Stomach (tissue), 4 donors: Measurements from ENCODE around the gene PRXL2B.

Experiments
- CTCF ChIP-seq, 7 experiments: fragments of 450-650 bp in 4 of 7; fragments of 200-600 bp in 3 of 7; sonication (generic) in 3 of 7; IDR thresholded peaks; one replicate each; pipeline ENCODE4 v1.5.1; 2016 to 2019; ENCODE audit warnings: antibody characterized with exemption in 7 of 7, control low read depth in 2 of 7, mild to moderate bottlenecking in 1 of 7
- POLR2AphosphoS5 ChIP-seq, 3 donors: sonication (generic); formaldehyde crosslinking; IDR thresholded peaks; one replicate each; pipeline ENCODE4 v1.6.1; 2016; ENCODE audit warnings: antibody characterized with exemption in 3 of 3

GRCh38 chr1:2588661-2589430 is 2.3 kb downstream of the PRXL2B start:
- TF ChIP-seq POLR2AphosphoS5 (IDR thresholded peaks at IDR 0.05) (no peak), CTCF (IDR thresholded peaks at IDR 0.05) (no peak)
